ENCODE measurements around the gene SLC44A1. TPM values are rescaled to one million over a fixed set of nuclear protein-coding genes. Genes with fewer than 3 reads are reported as not detected.

The SLC44A1 gene
- polyA plus RNA-seq, 1 of the 3 experiments (the other 2 are of a cell fraction), result 4.5 TPM

GRCh38 chr9:105223544-105224140 is 20.8 kb upstream of the SLC44A1 start (continued):
- no peak for TF ChIP-seq POLR2AphosphoS5 (IDR thresholded peaks at IDR 0.05; ENCODE audit: low read depth, low read length)
- no peak for TF ChIP-seq CHD2 (IDR thresholded peaks at IDR 0.05; ENCODE audit: low read length, partially characterized antibody)

GRCh38 chr9:105226055-105226454 is 18.4 kb upstream of the SLC44A1 start:
- POLR2A ChIA-PET, result no interaction called here

More at GRCh38 chr9:105226055-105226454, 18.4 kb upstream of the SLC44A1 start:
- no peak overlapping the region for H3K9ac ChIP-seq
- H3F3A ChIP-seq (replicated peaks; ENCODE audit: insufficient read depth), result no peaks in the 10 kb centered on the region
- H3K4me2 ChIP-seq, result no peak overlapping the region
- peaks cover 8% of the 10 kb centered on the region; the same call in 1 of the 2 replicates for H3K9me3 ChIP-seq
- no peaks in the 10 kb centered on the region for H3K9me2 ChIP-seq
- H3K36me3 ChIP-seq (replicated peaks in 1 of 2; ENCODE audit: control insufficient read depth in 1 of 2, insufficient read depth in 2 of 2, low read length in 1 of 2), result no peaks in the 10 kb centered on the region
- CTCF ChIA-PET, result interaction anchor here (0.8 kb wide), 1 partner anchor 60 kb away, joined by 3 read pairs; no protein-coding TSS in a partner anchor
- DNase-seq, result no peak
- H3K4me3 ChIP-seq (ENCODE audit: low read depth in 2 of 2, low read length in 1 of 2), result no peak overlapping the region
- TF ChIP-seq TEAD4 (IDR thresholded peaks at IDR 0.05; ENCODE audit: borderline replicate concordance, insufficient read depth) (no peak), RCOR1 (IDR thresholded peaks at IDR 0.05; ENCODE audit: low read length) (no peak), IRF3 (IDR thresholded peaks at IDR 0.05; ENCODE audit: low read depth, low read length) (no peak), FOSL2 (IDR thresholded peaks at IDR 0.05; ENCODE audit: borderline replicate concordance, low read depth) (no peak), GABPA (IDR thresholded peaks at IDR 0.05; ENCODE audit: low read depth) (no peak), ZBTB33 (IDR thresholded peaks at IDR 0.05; ENCODE audit: borderline replicate concordance, low read depth) (no peak), ELF1 (IDR thresholded peaks at IDR 0.05) (no peak), EP300 (IDR thresholded peaks at IDR 0.05; ENCODE audit: borderline replicate concordance in 1 of 2, low read depth in 1 of 2, low read length in 1 of 2) (no peak), YY1 (IDR thresholded peaks at IDR 0.05; ENCODE audit: low read depth) (no peak), SIN3A (IDR thresholded peaks at IDR 0.05; ENCODE audit: borderline replicate concordance, low read depth, low read length) (no peak), POLR2AphosphoS5 (IDR thresholded peaks at IDR 0.05; ENCODE audit: low read depth, low read length) (no peak), RFX5 (IDR thresholded peaks at IDR 0.05; ENCODE audit: low read length) (no peak), MEF2A (IDR thresholded peaks at IDR 0.05; ENCODE audit: borderline replicate concordance, low read depth) (no peak), RXRA (IDR thresholded peaks at IDR 0.05; ENCODE audit: borderline replicate concordance, low read depth) (no peak)
- H2AFZ ChIP-seq (ENCODE audit: low read depth), result no peak overlapping the region
- no peaks in the 10 kb centered on the region for H3K4me1 ChIP-seq (ENCODE audit: control insufficient read depth in 1 of 2, insufficient read depth in 2 of 2, low read depth in 1 of 2, low read length in 1 of 2)
- H3K27ac ChIP-seq (ENCODE audit: low read depth in 2 of 2, low read length in 1 of 2), result no peak overlapping the region
- H4K20me1 ChIP-seq (ENCODE audit: insufficient read depth), result no peaks in the 10 kb centered on the region
- no peaks in the 10 kb centered on the region for H3K79me2 ChIP-seq (ENCODE audit: insufficient read depth)
- H3K27me3 ChIP-seq (ENCODE audit: insufficient read depth), result no peaks in the 10 kb centered on the region
